C4-2B (cell line): Measurements from ENCODE around the gene ROMO1.

Source experiments
- H3K27ac ChIP-seq: fragments of 450-650 bp; 2 replicates; pipeline ENCODE4 v1.5.1; 2017
- ZFX ChIP-seq: fragments of 450-650 bp; IDR thresholded peaks from 2 replicates; pipeline ENCODE4 v1.6.1; 2017
- TF ChIP-seq, protein P1 (sequence below): fragments of 450-650 bp; conservative IDR thresholded peaks from 2 replicates; pipeline ENCODE4 v1.5.1; 2017; ENCODE audit warnings: mild to moderate bottlenecking

Gene ROMO1

DNA sequence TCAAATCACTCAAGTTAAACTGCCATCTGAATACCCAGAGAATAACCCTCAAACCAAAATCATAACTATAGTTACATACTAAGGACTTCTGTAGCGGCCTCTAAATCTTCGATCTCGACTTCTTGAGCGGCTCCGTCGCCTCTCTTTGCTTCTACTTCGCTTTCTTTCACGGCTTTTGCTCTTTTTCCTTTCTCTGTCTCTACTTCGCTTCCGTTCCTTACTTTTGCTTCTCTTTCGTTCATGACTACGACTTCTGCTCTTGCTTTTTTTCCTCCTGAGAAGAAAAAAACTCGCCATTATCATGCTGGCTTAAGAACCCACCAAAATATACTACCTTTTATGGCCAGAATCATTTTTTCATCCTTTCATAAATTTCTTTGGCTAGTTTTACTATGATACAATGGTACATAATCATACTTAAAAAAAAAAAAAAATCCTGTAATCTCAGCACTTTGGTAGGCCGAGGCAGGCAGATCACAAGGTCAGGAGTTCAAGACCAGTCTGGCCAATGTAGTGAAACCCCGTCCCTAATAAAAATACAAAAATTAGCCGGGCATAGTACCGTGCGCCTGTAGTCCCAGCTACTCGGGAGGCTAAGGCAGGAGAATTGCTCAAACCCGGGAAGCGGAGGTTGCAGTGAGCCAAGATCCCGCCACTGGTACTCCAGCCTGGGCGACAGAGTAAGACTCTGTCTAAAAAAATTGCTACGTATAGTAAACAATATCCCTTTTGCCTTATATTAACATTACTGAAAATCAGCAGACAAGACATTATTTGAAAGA, 32.8 kb downstream of the ROMO1 start:
- no peak overlapping the region for H3K27ac ChIP-seq
- TF ChIP-seq, protein P1, sequence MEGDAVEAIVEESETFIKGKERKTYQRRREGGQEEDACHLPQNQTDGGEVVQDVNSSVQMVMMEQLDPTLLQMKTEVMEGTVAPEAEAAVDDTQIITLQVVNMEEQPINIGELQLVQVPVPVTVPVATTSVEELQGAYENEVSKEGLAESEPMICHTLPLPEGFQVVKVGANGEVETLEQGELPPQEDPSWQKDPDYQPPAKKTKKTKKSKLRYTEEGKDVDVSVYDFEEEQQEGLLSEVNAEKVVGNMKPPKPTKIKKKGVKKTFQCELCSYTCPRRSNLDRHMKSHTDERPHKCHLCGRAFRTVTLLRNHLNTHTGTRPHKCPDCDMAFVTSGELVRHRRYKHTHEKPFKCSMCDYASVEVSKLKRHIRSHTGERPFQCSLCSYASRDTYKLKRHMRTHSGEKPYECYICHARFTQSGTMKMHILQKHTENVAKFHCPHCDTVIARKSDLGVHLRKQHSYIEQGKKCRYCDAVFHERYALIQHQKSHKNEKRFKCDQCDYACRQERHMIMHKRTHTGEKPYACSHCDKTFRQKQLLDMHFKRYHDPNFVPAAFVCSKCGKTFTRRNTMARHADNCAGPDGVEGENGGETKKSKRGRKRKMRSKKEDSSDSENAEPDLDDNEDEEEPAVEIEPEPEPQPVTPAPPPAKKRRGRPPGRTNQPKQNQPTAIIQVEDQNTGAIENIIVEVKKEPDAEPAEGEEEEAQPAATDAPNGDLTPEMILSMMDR: no peak
- no peak for TF ChIP-seq ZFX

DNA sequence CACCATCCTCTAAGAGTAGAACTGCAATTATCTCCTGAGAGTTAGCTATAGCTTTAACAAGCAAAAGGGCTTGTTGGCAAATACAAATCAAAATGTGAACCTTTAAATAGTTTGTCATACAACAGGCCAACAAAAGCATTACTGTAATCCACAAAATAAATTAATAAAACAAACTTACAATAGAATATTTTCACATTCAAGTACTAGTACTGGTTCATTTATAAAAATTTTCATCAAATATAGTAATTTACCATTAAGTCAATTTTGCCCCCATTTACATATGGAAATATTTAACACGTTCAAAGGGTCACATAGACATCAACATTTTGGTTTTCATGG, 33.4 kb downstream of the ROMO1 start:
- no peak overlapping the region for H3K27ac ChIP-seq
- TF ChIP-seq ZFX: no peak
- TF ChIP-seq, protein P1: no peak

DNA sequence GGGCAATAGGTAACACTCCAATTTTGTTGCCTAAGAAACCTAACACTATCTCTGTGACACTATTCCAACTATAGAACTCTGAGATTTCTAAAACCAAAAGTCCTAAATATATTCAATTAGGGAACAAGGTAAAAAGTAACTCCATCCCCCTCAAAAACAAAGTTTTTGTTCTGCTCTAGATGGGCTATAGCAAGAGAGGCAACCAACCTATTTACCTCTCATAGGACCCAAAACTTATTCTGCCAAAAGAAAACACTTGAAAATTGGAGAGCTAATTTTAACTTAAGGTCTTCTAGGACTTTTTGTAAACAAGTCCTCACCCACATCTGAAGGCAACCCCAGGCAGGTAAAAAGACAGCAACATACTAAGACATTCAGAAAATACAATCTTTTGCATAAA, 35.2 kb downstream of the ROMO1 start:
- no peak overlapping the region for H3K27ac ChIP-seq
- TF ChIP-seq ZFX: no peak
- TF ChIP-seq, protein P1: no peak

DNA sequence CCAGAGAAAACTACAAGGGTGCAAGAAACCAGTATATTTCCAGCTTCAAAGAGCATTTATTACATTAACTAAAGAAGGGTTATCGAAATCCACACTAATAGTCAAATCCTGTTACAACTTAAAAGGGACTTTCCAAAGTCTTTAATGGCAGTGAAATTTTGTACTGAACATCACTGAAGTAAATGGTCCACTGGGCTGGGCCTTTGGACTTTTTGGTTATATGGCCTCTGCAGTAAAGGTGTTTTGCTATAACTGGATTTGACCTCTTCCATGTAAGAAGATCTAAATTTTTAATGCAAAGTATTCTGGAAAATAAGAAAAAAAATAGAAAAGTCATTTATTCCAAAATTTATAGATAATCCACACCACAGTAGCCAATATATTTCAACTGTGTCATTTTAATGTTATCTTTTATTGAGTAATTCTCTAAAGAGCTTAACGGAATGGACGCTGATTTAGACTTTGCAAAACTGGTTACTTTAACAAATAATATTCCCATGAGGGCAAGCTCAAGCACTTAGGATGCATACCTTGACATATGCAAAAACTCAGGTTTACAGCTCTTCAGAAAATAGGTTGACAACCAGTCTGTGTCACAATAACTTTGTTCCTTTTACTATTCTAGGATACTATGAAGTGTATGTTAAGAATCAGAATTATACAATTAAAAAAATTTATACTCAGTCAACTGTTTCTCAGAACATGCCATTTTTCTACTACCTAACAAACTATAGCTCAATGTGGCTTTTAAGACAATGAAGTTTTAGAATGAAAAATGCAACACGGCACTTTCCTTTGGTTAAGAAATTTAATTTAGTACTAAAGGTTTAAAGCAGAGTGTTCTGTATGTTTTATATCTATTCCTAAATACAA, 35.8 kb downstream of the ROMO1 start:
- H3K27ac ChIP-seq: no peak overlapping the region
- no peak for TF ChIP-seq ZFX
- TF ChIP-seq, protein P1: no peak

DNA sequence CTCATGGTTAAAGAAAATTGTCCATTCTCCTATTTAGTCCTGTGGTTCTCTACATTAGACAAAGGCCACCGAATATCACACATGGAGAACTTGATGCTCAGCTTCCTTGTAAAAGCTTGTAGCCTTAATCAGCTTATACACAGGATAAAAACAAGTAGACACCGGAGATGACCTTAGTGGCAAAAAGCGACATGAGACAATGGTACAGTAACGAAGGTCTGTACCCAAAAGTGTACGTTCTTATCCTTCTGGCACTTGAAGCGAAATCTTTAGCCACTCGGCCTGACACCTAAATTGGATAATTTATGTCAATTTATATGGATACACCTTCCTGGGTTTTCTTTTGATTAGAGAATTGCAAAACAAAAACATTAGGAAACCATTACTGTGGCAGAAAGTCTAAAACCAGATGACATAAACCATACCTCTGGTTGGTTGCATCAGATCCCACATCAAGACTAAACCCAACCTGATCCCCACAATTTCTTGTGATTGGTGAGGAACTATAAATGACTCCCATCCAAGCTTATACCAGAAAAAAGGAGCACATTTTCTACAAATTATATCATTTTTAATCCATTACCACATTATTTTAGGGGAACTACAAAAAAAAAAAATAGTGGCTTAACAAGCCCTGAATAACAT, 36.7 kb downstream of the ROMO1 start:
- TF ChIP-seq, protein P1: no peak
- TF ChIP-seq ZFX: no peak
- no peak overlapping the region for H3K27ac ChIP-seq

DNA sequence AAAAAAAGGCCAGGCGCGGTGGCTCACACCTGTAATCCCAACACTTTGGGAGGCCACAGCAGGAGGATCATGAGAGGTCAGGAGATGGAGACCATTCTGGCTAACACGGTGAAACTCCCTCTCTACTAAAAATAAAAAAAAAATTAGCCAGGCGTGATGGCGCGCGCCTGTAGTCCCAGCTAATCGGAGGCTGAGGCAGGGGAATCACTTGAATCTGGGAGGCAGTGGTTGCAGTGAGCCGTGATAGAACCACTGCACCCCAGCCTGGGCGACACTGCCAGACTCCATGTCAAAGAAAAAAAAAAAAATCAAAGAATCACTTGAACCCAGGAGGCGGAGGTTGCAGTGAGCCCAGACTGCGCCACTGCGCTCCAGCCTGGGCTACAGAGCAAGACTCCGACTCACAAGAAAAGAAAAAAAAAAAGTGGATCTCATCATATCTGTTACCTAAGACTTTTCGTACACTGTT, 38.7 kb downstream of the ROMO1 start:
- TF ChIP-seq, protein P1: no peak
- no peak for TF ChIP-seq ZFX
- no peak overlapping the region for H3K27ac ChIP-seq
